ENCODE data around the gene PCSK4.

- no peak for TF ChIP-seq POLR2A (IDR thresholded peaks at IDR 0.05; ENCODE audit: insufficient read depth in 1 of 2, low read depth in 2 of 2, low read length in 2 of 2)
- TF ChIP-seq HOMEZ (CRISPR knock-in tag; IDR thresholded peaks at IDR 0.05; ENCODE audit: low read depth) = no peak
- no peak for TF ChIP-seq FOXC1 (CRISPR knock-in tag; IDR thresholded peaks at IDR 0.05; ENCODE audit: borderline replicate concordance)
- no peak for TF ChIP-seq PBX3 (CRISPR knock-in tag; IDR thresholded peaks at IDR 0.05; ENCODE audit: borderline replicate concordance)
- TF ChIP-seq CTCF (CRISPR knock-in tag; IDR thresholded peaks at IDR 0.05) = no peak
- no peak for TF ChIP-seq RXRA (CRISPR knock-in tag; IDR thresholded peaks at IDR 0.05)
- TF ChIP-seq TFE3 (CRISPR knock-in tag; IDR thresholded peaks at IDR 0.05) = no peak
- TF ChIP-seq ZNF292 (CRISPR knock-in tag; IDR thresholded peaks at IDR 0.05; ENCODE audit: borderline replicate concordance, low read depth) = no peak
- TF ChIP-seq EZH2 (conservative IDR thresholded peaks at IDR 0.05; ENCODE audit: low read depth, low read length) = no peak
- no peak for TF ChIP-seq RBM22 (optimal IDR thresholded peaks at IDR 0.05; ENCODE audit: low read length)
- no peak for TF ChIP-seq ZNF720 (CRISPR knock-in tag; IDR thresholded peaks at IDR 0.05)
- no peak for TF ChIP-seq NCOA2 (CRISPR knock-in tag; IDR thresholded peaks at IDR 0.05)
- no peak for TF ChIP-seq ZNF773 (CRISPR knock-in tag; IDR thresholded peaks at IDR 0.05; ENCODE audit: borderline replicate concordance)
- no peak for TF ChIP-seq MYC (CRISPR knock-in tag; IDR thresholded peaks at IDR 0.05; ENCODE audit: borderline replicate concordance)
Measured at GRCh38 chr19:1514295-1514661, 24.1 kb upstream of the PCSK4 start.

All from HepG2 (cell line).